ENCODE results near the gene ATP5PO.
"Not testable (repeated sequence)": the region's sequence is repeated elsewhere in the genome, so short reads cannot be mapped to it uniquely, and the experiment has no call there.

ATP5PO gene

DNA sequence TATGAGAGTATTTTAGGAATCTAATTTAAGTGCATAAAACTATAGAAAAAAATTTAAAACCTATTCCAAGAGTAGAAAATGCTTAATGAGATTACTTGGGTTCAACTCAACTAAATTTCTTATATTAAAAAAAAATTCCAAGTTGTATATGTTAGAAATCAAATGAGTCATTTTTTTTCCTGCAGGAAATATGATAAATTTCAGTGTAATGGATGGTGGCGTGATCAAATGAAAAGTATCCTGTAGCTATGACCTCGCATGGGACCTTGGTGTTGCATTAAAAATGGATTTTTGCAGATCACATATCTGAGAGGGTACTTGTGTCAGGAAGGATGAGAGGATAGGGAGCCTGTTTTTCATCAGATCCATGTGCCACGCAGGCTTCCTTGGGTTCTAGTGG is 17.9 kb downstream of the ATP5PO start:
- no peak for DNase-seq

DNA sequence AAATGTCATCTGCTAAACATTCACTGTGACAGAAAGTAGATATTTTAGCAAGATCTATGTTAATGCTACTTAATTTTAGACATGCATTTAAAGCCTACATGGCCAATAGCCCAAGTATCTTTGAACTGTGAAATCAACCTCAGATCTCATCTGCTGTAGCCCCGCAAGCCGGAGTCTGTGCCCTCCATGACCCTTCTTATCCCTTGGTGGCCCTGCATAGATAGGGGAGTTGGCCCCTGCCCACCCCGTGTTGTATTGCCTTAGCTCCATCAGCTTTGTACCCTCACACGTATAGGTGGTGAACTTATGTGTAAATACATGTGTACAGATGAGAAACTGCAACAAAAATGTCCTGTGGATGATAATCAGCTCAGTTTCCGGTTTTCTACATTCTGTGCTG is 18.5 kb downstream of the ATP5PO start:
- DNase-seq, result no peak

DNA sequence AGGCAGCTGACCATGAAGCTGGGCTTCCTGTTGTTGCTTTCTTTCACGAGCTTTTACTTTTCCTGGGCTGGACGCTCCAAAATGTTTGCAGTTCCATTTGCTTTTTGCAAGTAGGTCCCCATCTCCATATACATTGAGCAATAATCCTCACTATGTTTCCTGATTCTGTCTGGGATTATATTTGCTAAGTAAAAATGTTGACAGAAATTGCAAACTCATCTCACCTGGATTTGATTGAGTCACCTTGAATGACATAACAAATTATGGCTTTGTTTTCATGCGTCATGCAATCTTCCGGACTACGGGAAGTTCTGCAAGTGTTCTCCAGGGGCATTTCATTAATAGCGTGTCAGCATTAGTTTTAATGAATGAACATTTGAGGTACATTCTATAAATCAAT is 18.9 kb downstream of the ATP5PO start:
- no peak for DNase-seq

DNA sequence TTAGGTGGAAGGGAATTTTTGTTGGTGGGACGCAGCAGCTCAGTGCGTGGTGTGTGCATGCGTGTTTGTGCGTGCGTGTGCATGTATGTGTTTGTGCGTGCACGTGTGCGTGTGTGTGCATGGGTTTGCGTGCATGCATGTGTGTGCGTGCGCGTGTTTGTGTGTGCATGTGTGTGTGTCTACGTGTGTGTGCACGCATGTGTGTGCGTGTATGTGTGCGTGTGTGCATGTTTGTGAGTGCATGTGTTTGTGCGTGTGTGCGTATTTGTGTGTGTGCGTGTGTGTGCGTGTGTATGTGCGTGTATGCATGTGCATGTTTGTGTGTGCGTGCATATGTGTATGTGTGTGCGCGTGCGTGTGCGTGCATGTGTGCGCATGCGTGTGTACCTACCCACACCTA is 20.2 kb downstream of the ATP5PO start:
- no peak for DNase-seq

DNA sequence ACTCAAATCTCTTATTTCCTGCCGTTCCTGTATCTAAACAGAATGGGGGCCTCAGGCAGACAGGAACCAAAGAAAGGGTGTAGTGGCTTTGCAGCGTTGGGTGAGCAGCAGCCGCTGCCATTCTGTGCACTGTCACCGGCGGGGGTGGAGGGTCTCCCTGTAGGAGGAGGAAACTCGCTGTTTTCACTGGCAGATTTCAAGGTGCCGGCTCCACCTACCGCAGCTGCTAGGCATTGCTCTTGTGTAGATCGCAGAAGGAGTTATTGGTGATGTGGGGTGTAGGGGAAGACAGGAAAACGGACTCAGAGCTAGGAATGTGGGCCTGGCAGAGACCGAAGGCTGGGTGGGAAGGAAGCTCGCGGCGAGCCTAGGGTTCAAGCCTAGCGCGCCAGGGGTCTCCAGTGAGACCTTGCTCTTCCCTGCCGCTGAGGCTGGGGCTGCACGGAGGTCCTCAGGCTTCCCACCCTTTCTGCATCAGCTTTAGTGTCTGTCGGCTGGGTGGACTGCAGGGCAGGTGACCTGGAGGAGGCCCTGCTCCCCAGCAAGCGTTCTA is 20.8 kb downstream of the ATP5PO start:
- DNase-seq, result peak; percentile 44

DNA sequence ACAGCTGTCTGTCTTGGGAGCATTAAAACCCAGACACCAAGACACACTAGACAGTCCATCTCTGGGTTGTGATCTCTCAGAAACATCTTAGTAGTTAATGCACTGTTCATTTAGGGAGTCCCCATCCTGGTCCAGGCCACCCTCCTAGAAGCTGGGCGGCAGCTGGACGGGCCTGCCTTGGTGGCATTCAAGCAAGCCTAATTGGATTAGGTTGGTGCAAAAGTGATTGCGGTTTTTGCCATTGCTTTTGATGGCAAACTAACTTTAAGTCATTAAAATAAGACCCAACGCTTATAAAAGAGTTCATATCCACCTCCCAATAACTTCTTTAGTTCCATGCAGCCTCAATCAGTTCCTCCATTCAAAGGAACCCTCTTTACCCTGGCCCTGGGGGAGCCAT is 21.7 kb downstream of the ATP5PO start:
- no peak for DNase-seq

DNA sequence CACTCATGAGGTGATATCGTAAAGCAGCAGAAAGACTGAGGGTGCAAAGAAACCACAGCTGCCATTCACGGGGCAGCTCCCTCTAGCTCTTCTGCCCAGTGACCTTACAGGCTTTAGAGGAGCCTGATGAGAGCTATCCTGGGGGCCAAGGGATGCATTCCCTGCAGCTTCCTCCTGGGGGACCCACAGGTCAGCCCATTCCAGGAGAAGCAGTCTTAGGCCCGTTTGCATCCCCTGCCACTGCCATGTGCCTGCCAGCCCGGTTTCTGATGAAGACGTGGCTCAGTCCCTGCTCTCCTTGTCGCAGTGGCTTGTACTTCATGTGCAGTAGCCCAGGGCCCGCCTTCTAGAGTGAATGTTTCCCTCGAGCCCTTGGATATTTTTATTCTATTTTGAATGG is 22.8 kb downstream of the ATP5PO start:
- no peak for DNase-seq

DNA sequence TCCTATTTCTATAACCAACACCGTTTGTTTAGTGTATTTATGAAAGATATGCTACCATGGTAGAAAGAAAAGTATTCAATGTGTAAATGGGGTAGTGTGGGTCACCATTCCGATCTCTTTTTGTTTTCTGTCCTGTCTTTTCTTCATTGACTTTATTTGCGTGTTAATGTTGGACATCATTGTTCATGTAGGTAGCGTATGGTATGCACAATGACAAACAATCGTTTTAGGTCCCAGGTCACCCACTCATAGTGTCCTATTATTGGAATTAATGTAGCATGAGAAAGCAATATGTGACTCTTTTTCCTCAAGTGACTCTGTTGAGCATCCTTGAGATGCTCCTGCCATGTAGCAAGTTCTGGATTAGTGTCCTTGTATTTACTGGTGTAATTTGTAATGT is 25.4 kb downstream of the ATP5PO start:
- DNase-seq, result no peak

DNA sequence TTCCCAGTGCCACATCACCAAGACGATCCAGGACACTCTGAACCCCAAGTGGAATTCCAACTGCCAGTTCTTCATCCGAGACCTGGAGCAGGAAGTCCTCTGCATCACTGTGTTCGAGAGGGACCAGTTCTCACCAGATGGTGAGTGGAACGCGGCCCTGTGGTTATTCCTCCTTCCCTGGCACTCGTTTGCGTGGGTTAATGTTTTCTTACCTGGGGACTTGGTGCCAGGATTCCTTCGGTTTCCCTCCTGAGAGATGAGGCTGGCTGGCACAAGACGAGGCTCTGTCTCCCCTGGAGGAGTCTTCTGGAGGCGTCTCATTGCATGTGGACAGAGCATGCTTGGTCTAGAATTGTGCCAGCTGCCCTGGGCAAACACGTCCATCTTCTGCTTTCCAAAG is 29.3 kb downstream of the ATP5PO start:
- DNase-seq, result no peak

DNA sequence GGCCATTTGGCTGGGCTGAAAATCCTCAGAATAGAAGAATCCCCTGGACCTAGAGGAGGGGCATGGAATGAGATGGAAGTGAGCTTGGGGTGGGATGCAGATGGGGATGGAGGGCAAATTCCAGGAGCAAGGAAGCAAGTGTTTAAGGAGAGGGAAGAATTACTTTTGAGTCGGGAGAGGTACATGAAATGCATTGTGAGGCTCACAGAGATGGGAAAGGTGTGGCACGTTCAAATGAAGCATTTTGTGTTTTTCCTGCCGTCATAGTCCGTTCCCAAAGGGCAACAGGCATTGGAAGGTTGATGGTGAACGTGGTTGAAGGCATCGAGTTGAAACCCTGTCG is 30.5 kb downstream of the ATP5PO start:
- no peak for DNase-seq

DNA sequence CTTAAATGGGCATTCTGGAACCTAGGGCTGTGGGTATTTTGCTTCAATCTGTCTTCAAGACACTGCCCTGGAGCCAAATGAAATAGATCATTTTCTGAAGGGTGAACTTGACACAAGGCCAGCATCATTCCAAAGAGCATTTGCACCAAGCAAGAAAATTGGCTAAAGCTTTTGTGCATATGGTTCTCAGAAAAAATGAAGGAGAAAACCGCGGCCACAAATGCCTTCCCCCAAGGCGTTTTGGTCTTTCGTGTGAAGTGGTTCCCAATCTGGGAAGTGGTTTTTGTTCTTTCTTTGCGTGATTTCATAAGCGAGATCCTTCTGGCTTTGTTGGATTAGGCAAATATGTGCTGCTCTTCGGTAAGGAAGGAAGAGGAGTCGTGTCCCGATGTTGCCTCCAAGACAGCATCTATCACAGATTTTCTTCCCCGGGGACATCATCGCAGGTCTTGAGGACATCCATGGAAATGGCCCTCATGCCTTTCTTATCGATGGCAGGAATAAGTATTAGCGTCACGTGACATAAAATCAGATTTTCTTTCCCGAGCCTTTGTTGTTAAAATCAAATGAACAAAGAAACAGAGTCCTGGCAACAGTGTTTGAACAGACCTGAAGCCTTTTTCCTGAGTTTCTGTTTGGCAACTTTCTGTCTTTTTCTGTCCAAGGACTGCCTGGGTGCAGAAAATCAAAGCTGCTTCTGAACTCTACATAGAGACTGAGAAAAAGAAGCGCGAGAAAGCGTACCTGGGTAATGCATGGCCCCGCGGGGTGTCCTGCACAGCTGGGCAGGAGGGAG is 31.0 kb downstream of the ATP5PO start:
- no peak for DNase-seq

DNA sequence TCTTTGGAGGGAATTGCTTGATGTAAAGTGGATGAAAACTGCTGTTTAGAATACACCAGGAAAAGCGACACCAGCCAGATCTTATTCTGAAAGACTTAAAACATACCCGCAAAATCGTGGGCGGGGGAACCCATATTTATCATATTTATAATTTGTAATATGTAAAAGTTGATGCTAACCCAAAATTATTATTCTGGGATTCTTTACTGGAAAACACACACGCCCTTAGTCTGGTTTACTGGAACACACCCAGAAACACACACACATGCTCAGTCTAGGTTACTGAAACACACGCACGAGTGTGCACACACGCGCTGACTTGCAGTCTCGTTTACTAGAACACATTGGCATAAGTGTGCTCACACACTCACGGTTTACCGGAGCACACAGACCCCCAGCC is 32.5 kb downstream of the ATP5PO start:
- no peak for DNase-seq

DNA sequence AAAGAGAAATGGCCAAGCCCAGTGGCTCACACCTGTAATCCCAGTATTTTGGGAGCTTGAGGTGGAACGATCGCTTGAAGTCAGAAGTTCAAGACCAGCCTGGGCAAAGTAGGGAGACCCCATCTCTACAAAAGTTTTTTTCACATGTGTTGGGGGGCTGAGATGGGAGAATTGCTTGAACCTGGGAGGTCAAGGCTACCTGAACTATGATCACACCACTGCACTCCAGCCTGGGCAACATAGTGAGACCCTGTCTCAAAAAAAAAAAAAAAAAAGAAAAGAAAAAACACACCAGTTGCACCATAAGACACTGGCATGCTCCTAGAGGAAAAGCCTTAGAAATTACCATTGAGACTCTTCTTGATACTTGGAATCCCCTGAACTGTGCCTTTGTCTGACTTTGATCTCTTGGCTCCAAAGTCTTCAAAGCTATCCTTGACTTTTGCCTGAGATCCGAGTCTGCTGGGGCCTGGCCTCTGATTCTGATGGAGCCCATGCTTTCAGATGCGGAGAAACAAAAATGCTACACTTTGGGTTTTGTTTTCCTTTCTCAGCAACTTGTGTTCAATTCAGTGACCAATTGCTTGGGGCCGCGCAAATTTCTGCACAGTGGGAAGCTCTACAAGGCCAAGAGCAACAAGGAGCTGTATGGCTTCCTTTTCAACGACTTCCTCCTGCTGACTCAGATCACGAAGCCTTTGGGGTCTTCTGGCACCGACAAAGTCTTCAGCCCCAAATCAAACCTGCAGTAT is 33.7 kb downstream of the ATP5PO start:
- no peak for DNase-seq

DNA sequence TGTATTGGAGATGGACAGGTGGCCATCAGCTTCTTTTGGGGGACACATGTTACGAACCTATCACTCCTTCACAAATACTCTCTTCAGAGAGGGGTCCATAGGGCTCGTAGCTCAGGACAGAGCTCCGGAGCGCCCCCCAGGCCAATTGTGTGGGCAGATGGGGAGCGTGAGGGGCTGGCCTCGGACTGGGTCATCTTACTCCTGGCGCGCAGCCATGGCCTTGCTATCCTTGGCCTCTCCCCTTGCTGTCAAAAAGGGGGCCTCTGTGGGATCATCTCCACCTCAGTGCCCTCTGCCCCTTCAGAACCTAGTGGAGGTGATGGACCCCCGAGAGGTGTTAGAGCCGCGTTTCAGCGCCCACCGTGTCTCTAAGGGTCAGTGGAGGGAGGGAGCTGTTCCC is 35.0 kb downstream of the ATP5PO start:
- DNase-seq, result no peak

DNA sequence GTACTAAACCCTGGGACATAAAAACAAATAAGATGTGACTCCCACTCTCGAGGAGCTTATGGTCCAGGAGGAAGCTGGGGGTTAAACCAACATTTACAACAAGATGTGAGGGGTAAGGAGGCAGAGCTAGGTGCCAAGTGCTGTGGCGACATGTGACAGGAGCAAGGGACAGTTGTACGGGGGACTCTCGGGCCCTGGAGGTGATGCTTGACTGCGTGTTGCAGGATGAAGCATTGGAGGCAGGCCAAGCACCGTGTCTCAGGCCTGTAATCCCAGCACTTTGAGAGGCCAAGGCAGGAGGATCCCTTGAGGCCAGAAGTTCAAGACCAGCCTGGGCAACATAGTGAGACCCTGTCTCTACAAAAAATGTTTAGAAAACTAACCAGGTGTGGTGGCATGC is 36.8 kb downstream of the ATP5PO start:
- no peak for DNase-seq

DNA sequence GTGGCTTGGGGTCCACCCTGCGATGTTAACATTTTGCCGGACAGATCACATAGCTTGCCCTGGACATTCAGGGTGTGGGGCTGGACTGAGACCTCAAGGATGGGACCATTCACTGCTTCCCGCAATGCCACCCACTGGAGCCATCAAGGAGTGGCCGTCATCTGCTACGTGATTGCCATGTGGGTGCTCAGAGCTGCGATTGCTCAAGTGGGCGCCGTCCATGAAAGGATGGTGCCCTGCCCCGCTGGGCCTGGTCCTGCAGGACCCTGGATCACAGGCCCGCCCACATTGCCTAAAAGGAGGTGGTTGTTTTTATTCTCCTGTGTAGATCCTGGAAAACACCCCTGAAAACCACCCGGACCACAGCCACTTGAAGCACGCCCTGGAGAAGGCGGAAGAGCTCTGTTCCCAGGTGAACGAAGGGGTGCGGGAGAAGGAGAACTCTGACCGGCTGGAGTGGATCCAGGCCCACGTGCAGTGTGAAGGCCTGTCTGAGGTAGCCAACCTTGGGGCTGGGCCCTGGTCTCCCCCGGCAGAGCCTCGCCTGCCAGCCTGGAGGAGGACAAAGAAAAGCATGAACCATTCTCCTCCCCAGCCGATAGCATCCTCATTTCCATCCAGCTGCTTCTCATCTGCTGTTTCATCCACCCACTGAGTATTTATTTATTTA is 40.4 kb downstream of the ATP5PO start:
- DNase-seq, result no peak

DNA sequence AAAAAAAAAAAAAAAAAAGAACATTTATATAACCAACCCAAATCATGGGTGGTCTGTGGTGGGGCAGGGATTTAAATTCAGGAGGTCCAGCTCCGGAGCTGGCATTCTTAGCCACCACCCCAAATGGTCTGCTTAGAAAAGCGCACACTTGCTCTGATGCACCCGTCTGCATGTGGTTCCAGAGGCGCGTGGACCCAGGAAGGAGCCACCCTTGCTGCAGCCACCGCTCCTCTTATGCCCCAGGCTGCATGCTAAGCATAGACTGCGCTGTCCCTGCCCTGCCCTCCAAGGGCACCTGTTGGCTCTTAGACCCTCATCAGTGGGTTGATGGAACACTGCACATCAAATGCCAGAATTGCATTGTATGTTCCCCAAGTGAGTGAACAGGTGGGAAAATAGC is 41.4 kb downstream of the ATP5PO start:
- no peak for DNase-seq

DNA sequence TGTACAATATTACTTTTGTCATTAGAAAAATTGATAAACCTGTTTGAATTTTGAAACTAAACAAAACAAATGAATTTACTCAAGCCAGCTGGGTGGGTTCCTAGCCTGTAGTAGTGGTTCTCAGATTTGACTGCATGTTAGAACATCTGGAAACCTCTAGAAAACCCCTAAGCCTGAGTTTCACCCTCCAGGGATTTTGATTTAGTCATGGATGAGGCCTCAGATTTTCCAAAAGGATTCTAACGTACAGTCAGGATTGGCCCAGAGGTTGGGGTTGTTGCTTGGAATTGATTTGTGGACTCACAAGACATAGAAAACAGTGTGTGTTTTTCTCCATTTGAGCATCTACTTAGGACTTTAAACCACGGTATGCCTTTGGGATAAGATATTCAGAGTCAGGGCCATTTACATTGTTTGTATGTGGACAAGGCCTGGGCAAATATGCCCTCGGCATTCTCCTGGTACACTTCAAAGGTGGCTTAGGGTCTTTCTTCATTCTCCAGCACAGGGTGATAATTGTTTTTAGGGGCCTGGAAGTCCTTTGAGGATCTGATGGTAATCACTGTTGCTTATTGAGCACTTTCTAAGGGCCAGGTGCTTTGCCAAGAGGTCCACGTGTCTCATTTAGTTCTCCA is 42.6 kb downstream of the ATP5PO start:
- DNase-seq, result no peak

DNA sequence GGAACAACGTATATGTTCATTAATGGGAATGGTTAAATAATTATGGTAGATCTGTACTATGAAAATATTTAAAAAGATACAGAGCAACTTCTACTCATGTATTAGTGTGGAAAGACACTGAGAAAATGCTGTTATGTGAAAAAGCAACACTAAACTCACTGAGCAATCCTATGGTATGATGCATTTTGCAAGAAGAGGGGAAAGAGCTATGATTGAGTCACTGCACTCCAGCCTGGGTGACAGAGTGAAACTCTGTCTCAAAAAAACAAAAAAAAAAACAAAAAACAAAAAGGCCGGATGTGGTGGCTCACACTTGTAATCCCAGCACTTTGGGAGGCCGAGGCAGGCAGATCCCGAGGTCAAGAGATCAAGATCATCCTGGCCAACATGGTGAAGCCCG is 44.4 kb downstream of the ATP5PO start:
- no peak for DNase-seq

DNA sequence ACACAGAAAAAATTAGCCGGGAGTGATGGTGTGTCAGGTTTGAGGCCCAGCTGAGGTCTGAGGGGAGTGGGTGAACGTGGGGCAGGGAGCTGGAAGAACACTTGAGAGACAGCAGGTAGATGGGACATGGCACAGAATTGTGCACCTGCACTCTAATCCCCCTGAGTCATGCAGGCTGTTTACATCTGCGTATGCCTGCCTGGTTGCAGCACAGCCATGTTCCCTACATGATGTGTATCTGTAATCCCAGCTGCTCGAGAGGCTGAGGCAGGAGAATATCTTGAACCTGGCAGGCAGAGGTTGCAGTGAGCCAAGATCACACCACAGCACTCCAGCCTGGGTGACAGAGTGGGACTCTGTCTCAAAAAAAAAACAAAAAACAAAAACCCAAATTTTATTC is 44.8 kb downstream of the ATP5PO start:
- no peak for DNase-seq

DNA sequence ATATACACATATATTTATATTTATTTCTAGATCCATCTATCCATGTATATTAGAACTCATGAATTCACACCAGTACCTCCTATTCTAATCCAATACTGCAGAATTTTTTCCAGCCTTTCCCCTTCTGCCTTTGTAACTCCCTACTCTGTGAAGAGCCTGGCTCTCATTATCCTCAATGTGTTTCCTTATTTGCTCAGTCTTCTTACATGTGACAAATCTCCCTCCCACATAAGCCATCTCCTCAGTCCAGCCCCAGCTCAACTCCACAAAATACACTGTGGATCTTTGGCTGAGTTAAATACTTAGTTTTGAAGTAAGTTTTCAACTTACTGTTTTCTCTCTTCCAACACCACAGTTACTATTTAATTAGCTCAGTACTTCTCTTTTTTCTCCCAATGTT is 45.7 kb downstream of the ATP5PO start:
- no peak for DNase-seq

DNA sequence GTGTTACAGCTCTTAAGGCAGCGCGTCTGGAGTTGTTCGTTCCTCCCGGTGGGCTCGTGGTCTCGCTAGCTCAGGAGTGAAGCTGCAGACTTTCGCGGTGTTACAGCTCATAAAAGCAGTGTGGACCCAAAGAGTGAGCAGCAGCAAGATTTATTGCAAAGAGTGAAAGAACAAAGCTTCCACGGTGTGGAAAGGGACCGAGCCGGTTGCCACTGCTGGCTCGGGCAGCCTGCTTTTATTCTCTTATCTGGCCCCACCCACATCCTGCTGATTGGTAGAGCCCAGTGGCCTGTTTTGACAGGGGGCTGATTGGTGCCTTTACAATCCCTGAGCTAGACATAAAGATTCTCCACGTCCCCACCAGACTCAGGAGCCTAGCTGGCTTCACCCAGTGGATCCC is 47.7 kb downstream of the ATP5PO start:
- not testable (repeated sequence) for DNase-seq

DNA sequence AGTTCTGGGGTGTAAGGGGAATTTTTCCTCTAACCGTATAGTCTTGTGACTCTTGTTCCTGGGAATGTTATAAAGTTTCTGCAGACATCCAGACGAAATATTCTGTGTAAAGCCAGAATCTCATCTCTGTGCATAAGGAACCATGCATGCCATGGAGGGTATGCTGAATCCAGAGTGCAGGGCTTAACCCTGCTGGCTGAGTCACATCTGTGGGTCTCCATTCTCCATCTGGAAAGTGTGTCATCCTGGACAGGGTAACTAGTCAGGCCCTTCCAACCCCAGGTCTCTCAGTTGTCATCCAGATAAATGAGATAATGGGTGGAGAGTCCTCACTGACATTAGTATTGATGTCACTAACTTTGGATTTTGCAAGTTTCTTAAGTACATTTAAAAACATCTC is 48.8 kb downstream of the ATP5PO start:
- DNase-seq, result no peak

Data from CD4-positive, alpha-beta T cell treated with Interleukin-21 for 1 hour (primary cell).